Peyer's patch (tissue), 4 donors: ENCODE results near the gene SYCE3.

Experiments
- POLR2A ChIP-seq, 2 donors: fragments of 450-650 bp; IDR thresholded peaks; one replicate each; pipeline ENCODE4 v1.5.1; 2017; ENCODE audit warnings: antibody characterized with exemption in 2 of 2, mild to moderate bottlenecking in 2 of 2, moderate library complexity in 2 of 2
- TF ChIP-seq, protein P1 (sequence below), 6 experiments: fragments of 450-650 bp in 4 of 6; fragments of 200-600 bp in 2 of 6; sonication (generic) in 1 of 6; IDR thresholded peaks; one replicate each; pipeline ENCODE4 v1.5.1; 2017 to 2019; ENCODE audit warnings: antibody characterized with exemption in 6 of 6, mild to moderate bottlenecking in 3 of 6, moderate library complexity in 1 of 6

GRCh38 chr22:50548921-50549790 lies 13.6 kb downstream of the SYCE3 start:
- no peak for TF ChIP-seq POLR2A (IDR thresholded peaks at IDR 0.05)
- TF ChIP-seq, protein P1, sequence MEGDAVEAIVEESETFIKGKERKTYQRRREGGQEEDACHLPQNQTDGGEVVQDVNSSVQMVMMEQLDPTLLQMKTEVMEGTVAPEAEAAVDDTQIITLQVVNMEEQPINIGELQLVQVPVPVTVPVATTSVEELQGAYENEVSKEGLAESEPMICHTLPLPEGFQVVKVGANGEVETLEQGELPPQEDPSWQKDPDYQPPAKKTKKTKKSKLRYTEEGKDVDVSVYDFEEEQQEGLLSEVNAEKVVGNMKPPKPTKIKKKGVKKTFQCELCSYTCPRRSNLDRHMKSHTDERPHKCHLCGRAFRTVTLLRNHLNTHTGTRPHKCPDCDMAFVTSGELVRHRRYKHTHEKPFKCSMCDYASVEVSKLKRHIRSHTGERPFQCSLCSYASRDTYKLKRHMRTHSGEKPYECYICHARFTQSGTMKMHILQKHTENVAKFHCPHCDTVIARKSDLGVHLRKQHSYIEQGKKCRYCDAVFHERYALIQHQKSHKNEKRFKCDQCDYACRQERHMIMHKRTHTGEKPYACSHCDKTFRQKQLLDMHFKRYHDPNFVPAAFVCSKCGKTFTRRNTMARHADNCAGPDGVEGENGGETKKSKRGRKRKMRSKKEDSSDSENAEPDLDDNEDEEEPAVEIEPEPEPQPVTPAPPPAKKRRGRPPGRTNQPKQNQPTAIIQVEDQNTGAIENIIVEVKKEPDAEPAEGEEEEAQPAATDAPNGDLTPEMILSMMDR (IDR thresholded peaks at IDR 0.05), result no peak
